ENCODE data around the gene TTC39C. TPM values are rescaled to one million over a fixed set of nuclear protein-coding genes. Genes with fewer than 3 reads are reported as not detected.

The TTC39C gene
- total RNA-seq, 2 experiments from 2014 or later = 31.4 to 47.0 TPM

- H3K27ac ChIP-seq (ENCODE audit: low read depth, low read length, poor library complexity, severe bottlenecking) = no peak overlapping the region
- DNase-seq (ENCODE audit: low spot score) = no peak
- ChIA-PET CTCF (ENCODE audit: unreplicated experiment) (no interaction called here), POLR2A (interaction anchor here (0.7 kb wide), 1 partner anchor 8 kb away, joined by 3 read pairs; no protein-coding TSS in a partner anchor)
- no peaks in the 10 kb centered on the region for H3K9me2 ChIP-seq (ENCODE audit: insufficient read depth, low read length)
- H3K4me3 ChIP-seq (ENCODE audit: low read depth, low read length, poor library complexity, severe bottlenecking) = no peak overlapping the region
- no peak overlapping the region for H3K4me2 ChIP-seq (ENCODE audit: low read length)
- H3K4me1 ChIP-seq (ENCODE audit: insufficient read depth, low read length, poor library complexity, severe bottlenecking) = no peaks in the 10 kb centered on the region
- no peak for TF ChIP-seq EZH2phosphoT487 (IDR thresholded peaks at IDR 0.05; ENCODE audit: borderline replicate concordance, low read depth, low read length)
- no peak for TF ChIP-seq CTCF (conservative IDR thresholded peaks at IDR 0.05; ENCODE audit: low read length)
- H2AFZ ChIP-seq (ENCODE audit: low read length) = no peak overlapping the region
- H3K79me2 ChIP-seq (ENCODE audit: insufficient read depth, low read depth, low read length) = no peaks in the 10 kb centered on the region
- H4K20me1 ChIP-seq (ENCODE audit: insufficient read depth, low read length) = no peaks in the 10 kb centered on the region
- intact Hi-C loops (cut with micrococcal nuclease; ENCODE audit: unreplicated experiment) = no loop called here
- H3K36me3 ChIP-seq (ENCODE audit: insufficient read depth, low read length) = no peaks in the 10 kb centered on the region
- no peaks in the 10 kb centered on the region for H3K9me3 ChIP-seq (ENCODE audit: low read length)
- no TSS peak for BruUV-seq (replicated peaks)
These were observed 143.3 kb downstream of the TTC39C start for GRCh38 chr18:24157855-24158254.

GRCh38 chr18:24160086-24160485, 145.5 kb downstream of the TTC39C start:
- Histone ChIP-seq H2AFZ (ENCODE audit: low read length) (no peak overlapping the region), H3K27ac (ENCODE audit: low read depth, low read length, poor library complexity, severe bottlenecking) (no peak overlapping the region), H3K36me3 (ENCODE audit: insufficient read depth, low read length) (no peaks in the 10 kb centered on the region), H3K9me2 (ENCODE audit: insufficient read depth, low read length) (no peaks in the 10 kb centered on the region), H3K79me2 (ENCODE audit: insufficient read depth, low read depth, low read length) (no peaks in the 10 kb centered on the region), H3K4me2 (ENCODE audit: low read length) (no peak overlapping the region), H3K9me3 (ENCODE audit: low read length) (no peaks in the 10 kb centered on the region), H4K20me1 (ENCODE audit: insufficient read depth, low read length) (no peaks in the 10 kb centered on the region), H3K4me3 (ENCODE audit: low read depth, low read length, poor library complexity, severe bottlenecking) (no peak overlapping the region), H3K4me1 (ENCODE audit: insufficient read depth, low read length, poor library complexity, severe bottlenecking) (no peaks in the 10 kb centered on the region)
- no peak for DNase-seq (ENCODE audit: low spot score)
- POLR2A ChIA-PET = no interaction called here
- CTCF ChIA-PET (ENCODE audit: unreplicated experiment) = no interaction called here
- intact Hi-C loops (cut with micrococcal nuclease; ENCODE audit: unreplicated experiment) = no loop called here
- no TSS peak for BruUV-seq (replicated peaks)
- TF ChIP-seq CTCF (conservative IDR thresholded peaks at IDR 0.05; ENCODE audit: low read length) (no peak), EZH2phosphoT487 (IDR thresholded peaks at IDR 0.05; ENCODE audit: borderline replicate concordance, low read depth, low read length) (no peak)

GRCh38 chr18:24161304-24161703, 146.8 kb downstream of the TTC39C start:
- TF ChIP-seq EZH2phosphoT487 (IDR thresholded peaks at IDR 0.05; ENCODE audit: borderline replicate concordance, low read depth, low read length) (no peak), CTCF (conservative IDR thresholded peaks at IDR 0.05; ENCODE audit: low read length) (no peak)
- BruUV-seq (replicated peaks) = no TSS peak
- ChIA-PET CTCF (ENCODE audit: unreplicated experiment) (no interaction called here), POLR2A (no interaction called here)
- Histone ChIP-seq H3K9me3 (ENCODE audit: low read length) (no peaks in the 10 kb centered on the region), H3K9me2 (ENCODE audit: insufficient read depth, low read length) (no peaks in the 10 kb centered on the region), H3K27ac (ENCODE audit: low read depth, low read length, poor library complexity, severe bottlenecking) (no peak overlapping the region), H4K20me1 (ENCODE audit: insufficient read depth, low read length) (no peaks in the 10 kb centered on the region), H3K4me1 (ENCODE audit: insufficient read depth, low read length, poor library complexity, severe bottlenecking) (no peaks in the 10 kb centered on the region), H3K79me2 (ENCODE audit: insufficient read depth, low read depth, low read length) (no peaks in the 10 kb centered on the region), H2AFZ (ENCODE audit: low read length) (no peak overlapping the region), H3K4me2 (ENCODE audit: low read length) (no peak overlapping the region), H3K36me3 (ENCODE audit: insufficient read depth, low read length) (no peaks in the 10 kb centered on the region), H3K4me3 (ENCODE audit: low read depth, low read length, poor library complexity, severe bottlenecking) (no peak overlapping the region)
- intact Hi-C loops (cut with micrococcal nuclease; ENCODE audit: unreplicated experiment) = no loop called here
- DNase-seq (ENCODE audit: low spot score) = no peak
